HG03103 (cell line): ENCODE measurements around the gene CDX1.

Experiments used
- ATAC-seq: cut with Tn5 transposase; IDR thresholded peaks from one replicate; pipeline ENCODE4 v1.9.1; 2021; ENCODE audit warnings: low read depth; ENCODE audit not compliant: unreplicated experiment

Gene CDX1

DNA sequence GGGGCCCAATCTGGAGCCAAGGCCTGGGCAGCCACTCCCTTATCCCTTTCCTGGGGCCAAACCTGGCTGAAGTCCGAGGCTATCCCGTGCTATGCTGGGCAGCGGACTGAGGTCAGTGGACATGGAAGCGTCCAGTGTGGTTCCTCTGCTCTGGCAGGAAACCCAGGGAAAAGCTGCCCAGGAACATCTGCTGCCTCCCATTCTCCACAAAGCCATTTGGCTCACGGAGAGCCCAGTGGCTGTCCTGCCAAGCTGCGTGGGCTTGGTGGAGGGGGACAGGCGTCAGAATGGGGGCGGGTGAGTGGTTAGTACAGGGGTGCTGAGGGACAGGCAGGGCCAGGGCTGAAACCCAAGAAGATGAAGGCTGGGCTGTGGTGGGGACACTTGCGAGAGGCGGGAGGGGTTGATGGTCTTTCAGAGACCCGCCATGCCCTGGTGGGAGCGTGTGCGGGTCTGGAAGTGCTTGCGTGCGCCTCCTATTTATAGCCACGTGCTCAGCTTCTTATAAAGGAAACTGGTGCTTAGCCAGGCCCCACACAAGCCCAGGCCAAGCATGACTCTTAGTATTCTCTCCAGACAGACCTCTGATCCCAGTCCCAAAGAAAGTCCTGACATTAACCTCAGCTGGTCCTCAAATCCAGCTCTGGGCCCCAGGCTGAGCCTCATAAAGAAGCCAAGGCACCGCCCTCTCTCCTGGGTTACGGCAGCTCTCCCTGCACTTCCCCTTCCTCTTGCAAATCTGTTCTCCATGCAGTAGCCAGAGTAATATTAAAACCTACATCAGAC, 13.9 kb downstream of the CDX1 start:
- ATAC-seq: no peak

DNA sequence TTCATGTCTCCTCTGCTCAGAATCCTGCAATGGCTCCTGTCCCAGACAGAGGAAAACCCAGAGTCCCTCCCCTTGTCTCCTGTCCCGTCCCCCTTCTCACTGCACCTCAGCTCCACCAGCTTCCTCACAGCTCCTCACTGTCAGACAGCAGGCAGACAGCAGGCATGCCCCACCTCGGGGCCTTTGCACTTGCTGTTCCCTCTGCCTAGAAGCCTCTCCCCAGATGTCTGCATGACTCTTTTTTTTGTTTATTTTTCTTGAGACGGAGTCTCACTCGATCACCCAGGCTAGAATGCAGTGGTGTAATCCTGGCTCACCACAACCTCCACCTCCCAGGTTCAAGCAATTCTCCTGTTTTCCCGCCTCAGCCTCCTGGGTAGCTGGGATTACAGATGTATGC, 14.4 kb downstream of the CDX1 start:
- no peak for ATAC-seq

DNA sequence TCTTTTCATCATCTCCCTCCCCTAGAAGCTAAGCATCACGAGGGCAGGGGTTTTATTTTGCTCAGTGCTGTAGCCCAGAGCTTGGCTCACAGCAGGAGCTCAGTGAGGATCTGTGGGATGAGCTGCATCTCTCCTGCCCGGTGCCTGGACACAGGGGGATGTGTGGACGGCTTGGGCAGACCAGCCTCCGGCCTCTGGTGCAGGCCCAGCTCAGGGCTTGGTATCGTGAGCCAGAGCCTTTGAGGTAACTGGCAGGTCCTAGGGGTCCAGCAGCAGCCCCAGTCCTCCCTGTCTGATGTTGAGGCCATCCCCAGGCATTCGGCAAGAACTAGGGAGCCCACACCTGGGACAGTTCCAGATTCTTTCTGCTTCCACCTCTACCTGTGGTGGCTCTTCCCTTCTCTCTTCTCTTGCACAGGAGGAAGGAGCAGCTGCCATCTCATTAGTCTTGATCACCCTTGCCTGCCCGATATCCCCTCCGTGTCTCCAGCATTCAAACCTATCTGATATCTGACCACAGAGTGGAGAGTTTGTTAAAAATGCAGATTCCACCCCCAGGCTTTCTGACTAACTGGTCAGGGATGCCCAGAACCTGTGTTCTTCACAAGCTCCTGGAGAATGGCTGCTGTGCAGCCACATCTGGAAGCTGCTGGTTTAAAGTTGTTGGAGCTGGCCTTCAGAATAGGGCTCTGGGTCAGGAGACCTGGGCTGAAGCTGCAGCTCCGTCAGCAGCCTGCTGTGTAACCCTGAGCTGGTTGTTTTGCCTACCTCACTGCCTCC, 15.4 kb downstream of the CDX1 start:
- no peak for ATAC-seq

DNA sequence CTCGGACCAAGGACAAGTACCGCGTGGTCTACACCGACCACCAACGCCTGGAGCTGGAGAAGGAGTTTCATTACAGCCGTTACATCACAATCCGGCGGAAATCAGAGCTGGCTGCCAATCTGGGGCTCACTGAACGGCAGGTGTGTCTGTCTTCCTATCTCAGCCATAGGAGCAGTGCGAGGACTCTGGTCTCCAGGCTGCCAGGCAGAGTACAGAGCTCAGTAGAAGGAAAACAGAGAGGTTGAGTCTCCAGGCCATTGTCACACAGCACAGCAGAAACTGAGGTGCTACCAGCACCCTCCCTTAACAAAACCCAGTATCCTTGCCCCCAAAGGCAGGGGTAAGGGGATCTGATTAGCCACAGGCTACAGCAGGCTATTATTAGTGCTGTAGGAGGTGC, 16.2 kb downstream of the CDX1 start:
- ATAC-seq: no peak

DNA sequence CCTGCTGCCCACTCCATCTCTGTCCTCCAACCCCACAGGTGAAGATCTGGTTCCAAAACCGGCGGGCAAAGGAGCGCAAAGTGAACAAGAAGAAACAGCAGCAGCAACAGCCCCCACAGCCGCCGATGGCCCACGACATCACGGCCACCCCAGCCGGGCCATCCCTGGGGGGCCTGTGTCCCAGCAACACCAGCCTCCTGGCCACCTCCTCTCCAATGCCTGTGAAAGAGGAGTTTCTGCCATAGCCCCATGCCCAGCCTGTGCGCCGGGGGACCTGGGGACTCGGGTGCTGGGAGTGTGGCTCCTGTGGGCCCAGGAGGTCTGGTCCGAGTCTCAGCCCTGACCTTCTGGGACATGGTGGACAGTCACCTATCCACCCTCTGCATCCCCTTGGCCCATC, 16.9 kb downstream of the CDX1 start:
- no peak for ATAC-seq

DNA sequence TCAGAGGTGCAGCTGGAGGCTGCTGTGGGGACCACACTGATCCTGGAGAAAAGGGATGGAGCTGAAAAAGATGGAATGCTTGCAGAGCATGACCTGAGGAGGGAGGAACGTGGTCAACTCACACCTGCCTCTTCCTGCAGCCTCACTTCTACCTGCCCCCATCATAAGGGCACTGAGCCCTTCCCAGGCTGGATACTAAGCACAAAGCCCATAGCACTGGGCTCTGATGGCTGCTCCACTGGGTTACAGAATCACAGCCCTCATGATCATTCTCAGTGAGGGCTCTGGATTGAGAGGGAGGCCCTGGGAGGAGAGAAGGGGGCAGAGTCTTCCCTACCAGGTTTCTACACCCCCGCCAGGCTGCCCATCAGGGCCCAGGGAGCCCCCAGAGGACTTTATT, 17.4 kb downstream of the CDX1 start:
- ATAC-seq: no peak

DNA sequence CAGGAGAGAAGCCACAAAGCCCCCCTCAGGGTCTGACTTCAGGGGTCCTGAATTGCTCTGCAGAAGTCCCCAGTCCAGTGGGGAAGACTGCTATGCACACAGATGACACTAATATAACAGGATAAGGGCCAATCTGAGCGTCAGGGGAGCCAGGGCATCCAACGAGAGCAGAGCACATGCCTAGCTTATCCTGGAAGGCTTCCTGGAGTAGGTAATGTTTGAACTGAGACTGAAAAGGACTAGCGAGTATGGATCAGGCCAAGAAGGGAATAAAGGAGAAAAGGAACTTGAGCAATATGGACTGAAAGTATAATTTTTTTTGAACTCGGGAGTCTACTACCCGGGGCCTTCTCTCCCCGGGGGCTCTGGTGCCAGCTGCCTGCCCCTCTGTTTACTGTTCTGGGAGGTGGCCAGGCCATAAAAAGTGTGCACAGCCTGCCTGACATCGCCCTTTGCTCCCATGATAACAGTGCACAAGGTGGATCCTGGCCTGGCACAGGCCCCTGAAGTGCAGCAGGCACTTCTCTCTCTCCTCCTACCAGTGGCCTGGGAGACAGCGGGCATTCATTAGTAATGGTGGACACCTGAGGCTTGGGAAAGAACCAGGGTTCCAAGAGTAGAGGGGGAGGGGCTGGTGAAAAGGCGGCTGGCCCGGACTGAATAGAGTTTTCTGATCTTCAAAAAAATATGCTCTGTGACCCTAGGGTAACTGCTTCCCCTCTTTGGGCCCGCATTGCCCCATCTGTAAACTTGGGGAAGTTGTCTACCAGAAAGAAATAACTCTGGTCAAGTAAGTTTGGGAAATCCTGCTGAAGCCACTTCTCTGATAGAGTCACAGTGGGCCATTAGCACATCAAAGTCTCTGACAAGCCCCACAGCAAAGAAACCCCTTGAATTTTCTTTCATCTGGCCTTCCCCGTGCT, 18.7 kb downstream of the CDX1 start:
- ATAC-seq: no peak

DNA sequence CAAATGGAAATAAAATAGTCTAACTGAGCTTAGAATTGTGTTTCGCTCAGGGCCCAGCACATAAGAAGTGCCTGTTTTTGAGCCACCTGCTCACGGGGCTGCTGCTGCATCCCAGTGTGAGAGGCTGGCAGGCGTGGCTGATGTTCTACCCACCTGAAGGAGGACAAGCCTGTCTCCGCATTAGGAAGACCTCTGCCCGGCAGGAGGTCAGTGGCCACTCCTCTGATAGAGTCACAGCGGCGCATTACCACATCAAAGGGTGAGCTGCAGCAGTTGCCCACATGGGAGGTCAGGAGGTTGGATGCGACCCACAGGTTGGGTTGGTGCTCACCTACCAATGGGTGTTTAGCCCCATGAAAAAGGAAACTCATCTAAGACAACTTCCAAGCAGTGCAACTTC, 19.6 kb downstream of the CDX1 start:
- ATAC-seq: no peak

DNA sequence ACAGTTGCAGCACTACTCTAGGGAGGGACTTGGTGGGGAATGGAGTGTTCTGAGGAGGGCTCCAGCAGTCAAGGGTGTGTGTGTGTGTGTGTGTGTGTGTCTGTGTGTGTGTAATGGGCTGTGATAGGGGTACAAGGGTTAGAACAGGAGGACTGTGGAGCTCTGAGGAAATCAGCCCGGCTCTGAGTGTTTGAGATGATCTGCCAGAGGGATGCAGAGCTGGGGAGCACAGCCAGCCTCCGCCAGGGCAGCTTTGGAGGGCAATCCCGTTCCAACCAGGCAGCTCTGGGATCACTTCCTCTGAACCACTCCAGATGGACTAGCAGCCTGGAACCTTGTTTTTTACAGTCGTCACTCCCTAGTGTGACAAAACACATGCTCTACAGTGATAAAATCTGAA, 20.3 kb downstream of the CDX1 start:
- no peak for ATAC-seq

DNA sequence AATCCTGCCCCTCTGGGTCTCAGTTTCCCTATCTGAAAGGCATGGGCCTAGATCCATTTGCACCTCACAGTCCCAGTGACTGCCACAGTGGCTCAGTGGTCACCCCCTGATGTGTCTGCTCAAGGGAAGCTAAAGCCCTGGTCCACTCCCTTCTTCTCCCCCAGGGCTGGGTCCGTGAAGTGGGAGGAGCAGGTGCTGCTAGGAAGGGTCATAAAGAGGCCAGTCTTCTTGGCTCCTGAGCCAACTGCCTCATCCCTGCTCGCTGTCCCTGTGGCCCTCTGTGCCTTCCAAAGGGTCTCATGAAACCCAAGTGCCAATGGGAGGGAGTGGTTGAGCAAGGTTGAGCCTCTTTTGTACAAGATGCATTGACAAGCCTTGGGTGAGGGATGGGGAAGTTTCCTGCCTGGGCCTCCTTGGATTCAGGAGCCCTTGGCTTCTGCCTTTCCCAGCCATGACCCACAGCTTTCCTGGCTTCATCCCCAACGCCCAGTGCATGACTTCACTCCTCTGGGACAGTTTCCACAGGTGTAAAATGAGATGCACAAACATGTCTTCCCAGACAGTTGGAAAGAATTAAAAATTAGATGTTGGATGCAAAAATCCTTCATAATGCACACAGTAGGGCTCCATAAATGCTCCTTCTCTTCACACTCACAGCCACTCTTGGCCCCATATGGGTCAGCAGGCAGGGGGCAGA, 21.7 kb downstream of the CDX1 start:
- ATAC-seq: no peak

DNA sequence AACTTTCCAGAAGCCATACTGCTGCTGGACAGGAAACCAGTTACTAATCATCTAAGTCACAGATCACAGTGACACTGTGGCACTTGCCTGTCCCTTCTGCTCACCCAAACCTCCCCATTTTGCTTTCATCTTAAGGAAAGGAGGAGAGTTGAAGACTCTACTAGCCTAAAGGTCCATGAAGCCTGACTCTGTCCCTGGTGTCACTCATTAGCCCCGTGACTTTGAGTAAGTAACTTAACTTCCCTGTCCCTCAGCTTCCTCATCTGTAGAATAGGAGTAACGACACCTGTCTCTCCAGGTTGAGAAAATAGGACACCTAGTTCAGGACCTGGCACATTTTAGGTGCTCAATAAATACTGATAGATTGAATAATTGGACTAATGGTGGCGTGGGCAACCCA, 22.7 kb downstream of the CDX1 start:
- ATAC-seq: no peak

DNA sequence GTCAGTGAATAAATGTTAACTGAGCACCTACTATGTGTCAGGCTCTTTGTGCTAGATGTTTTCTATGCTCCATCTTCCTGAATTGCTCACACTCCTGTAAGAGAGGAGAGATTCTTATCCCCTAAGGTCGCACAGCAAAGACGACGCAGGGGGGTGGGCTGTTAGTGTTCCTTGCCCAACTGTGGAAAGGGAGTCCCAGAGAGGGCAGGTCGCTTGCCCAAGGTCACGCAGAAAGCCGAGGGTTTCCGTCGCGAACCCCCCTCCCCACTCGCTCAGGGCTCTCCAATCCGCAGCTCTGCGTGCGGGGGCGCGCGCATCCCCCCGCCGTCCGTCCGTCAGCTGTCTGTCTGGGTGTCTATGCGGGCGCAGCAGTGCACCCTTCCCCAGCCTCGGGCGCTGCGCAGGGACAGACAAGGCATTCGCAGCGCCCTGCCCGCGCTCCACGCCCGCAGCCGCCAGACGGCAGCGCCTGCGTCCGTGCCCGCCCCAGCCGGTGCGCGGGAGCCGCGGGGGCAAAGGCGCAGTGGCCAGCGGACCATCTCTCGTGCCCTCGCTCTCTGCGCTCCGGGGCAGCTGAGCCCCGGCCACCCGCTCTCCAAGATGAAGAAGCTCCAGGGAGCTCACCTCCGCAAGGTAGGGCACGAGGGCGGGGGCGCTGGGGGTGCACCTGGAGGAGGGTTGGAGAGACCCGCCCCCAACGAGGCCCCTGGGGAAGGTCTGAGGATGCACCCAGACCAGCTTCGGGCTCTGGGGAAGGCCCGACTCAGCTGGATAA, 23.3 kb downstream of the CDX1 start, which contains the start of gene SLC6A7:
TSS of gene SLC6A7 (plus strand) at position 335 of the 775 bp plus-strand sequence. CDS start at position 601, 266 bp downstream.
- ATAC-seq: no peak

DNA sequence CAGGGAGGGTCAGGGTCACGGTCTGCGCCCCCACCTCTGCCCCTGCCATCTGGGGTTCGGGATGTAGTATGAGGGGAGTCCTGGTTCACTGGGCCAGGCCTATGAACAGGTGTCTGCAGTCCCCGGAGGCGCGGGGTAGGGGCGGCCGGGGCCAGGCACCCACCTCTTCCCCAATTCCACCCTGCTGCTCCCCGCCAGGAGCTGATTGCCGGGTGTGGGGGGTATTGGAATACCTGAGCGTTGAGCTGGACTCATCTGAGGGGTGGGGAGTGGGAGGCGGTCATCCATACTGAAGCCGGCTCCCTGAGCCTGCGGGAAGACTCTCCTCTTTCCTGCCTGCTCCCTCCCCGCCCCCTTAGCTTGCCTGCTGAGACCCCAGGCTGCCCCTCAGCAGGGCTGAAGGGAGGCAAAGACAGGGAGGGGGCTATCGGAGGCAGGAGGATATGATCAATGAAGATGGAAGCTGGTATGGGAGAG, 24.0 kb downstream of the CDX1 start:
- no peak for ATAC-seq

DNA sequence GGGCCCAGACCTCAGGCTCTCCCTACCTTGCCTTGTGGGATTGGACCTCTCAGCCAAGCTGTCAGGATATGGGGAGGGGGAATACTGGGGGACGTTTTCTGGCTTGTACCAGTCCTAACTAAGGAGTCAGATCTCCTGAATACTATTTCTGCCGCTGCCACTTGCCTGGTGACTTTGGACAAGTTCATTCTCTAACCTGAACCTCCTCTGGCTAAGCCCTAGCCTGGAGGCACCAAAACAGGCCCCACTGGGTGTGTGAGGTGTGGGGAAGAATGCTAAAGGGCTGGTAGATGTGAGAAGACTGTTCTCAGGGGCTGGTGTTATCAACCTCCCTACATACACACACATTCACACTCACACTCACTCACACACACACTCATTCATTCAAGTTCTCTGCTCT, 24.4 kb downstream of the CDX1 start:
- ATAC-seq: no peak

DNA sequence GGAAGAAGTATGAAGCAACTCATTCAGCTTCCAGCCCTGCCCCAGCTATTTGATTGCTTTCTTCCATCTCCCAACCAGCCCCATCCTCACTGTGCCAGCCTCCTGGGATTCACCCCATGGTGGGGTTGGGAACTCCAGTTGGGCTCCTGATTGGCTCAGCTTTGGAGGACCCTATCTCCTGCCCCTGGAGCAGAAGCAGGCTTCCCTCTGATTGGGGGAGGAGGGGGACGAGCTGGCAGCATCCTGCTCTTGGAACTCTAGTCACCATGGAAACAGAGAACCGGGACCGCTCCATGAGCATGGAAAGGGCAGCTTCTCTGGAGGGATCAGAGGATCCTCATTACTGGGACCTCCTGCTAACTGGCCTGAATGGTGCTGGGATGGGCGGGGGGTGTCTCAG, 25.9 kb downstream of the CDX1 start:
- no peak for ATAC-seq

DNA sequence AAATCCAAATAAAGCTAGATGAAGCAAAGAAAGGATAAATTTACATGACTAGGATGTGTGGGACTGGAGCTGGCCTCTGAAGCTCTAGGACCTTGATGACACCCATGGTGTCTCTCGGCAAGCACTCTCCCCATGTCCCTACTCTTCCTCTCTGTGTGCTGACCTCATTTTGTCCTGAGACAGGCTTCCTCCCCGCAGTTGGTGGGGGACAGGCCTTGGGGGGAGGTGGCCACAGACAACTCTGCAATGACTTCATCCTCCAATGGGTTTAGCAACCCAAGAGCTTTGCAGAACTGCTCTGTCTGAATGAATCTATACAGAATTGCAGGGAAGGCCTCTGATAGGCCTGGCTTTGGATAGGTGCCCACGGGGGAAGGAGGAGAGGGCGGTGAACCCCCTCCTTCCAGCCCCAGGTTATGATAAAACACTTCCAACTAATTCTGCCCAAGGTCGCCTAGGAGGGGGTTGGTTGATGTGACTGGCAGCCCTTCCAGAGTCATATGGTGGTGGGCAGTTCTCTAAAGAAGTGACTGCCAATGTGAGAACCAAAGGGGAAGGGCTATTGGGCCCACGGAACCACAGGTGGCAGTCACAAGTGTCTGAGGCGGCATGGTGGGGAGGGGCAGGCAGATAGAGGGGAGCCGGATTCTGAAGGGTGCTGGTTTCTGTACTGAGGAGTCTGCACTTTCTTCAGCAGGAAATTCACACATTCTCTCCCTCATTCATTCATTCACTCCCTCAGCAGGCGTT, 29.3 kb downstream of the CDX1 start:
- no peak for ATAC-seq

DNA sequence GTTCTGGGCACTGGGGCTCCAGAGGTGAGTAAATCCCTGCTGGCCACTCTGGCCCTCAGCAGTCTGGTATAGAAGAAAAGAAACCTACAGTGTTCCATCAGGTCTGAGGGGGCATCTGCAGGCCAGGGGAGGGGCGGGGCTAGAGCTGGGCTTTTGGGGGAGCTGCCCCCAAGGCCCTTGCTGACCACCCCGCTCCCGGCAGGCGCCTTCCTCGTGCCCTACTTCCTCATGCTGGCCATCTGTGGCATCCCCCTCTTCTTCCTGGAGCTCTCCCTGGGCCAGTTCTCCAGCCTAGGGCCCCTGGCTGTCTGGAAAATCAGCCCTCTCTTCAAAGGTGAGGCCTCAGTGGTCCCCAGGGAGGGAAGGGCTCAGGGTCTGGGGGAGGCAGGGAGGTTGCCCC, 29.9 kb downstream of the CDX1 start:
- ATAC-seq: no peak

DNA sequence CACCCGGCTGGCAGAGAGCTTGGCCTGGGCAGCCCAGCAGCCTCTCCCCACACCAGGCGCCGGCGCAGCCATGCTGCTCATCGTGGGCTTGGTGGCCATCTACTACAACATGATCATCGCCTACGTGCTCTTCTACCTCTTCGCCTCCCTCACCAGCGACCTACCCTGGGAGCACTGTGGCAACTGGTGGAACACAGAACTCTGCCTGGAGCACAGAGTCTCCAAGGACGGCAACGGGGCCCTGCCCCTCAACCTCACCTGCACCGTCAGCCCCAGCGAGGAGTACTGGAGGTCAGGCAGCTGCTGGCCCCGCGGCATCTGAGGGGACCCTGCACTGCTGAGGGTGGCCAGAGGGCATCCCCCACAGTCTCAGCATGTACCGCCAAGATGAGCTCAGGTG, 30.4 kb downstream of the CDX1 start:
- ATAC-seq: no peak

DNA sequence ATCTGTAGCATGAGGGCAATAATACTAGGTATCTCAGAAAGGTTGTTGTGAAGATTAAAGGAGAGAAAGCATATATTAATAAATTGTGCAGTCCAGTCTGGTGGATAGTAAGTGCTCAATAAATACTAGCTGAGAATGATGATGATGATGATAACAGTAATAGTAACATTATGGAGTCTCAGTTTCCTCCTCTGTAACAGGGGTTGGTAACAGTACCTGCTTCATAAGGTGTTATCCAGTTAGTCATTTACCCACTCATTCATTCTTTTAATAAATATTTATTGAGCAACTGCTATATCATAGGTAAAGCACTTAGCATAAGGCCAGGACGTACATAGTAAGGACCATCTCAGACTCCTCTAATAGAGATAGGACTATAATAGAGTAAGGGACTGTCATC, 30.9 kb downstream of the CDX1 start:
- no peak for ATAC-seq
